IMR-90 (cell line): ENCODE measurements around the gene TBXAS1. TPM values are rescaled to one million over a fixed set of nuclear protein-coding genes. Genes with fewer than 3 reads are reported as not detected.
A peak's percentile ranks its signal among the peaks of the same experiment; 100 is the strongest.

Experiments
- ATAC-seq: fragments of 200-7000 bp; cut with Tn5 transposase; 2 replicates; pipeline ENCODE4 v1.9.1; 2020; ENCODE audit warnings: low read depth, mild to moderate bottlenecking, moderate library complexity
- BruUV-seq: library from RNA; stranded (reverse); fragments of 400-500 nt; replicated peaks from 2 replicates; lab custom pipeline; 2021; lab: Mats Ljungman, UMichigan
- CTCF ChIA-PET: fragments of 300-600 bp; formaldehyde crosslinking; extraction: SDS; loops from one replicate; lab custom pipeline; 2021; ENCODE audit warnings: antibody characterized with exemption; lab: Yijun Ruan, JAX
- POLR2A ChIA-PET: fragments of 300-600 bp; sonication (Branson Sonifier 250); formaldehyde crosslinking; loops from one replicate; lab custom pipeline; 2022; ENCODE audit warnings: antibody characterized with exemption; ENCODE audit not compliant: unreplicated experiment; lab: Charles Lee
- DNase-seq: peaks from one replicate; pipeline ENCODE4 v3.0.0; 2013
- H2AFZ ChIP-seq: replicated peaks from 2 replicates; pipeline ENCODE3; 2013; ENCODE audit warnings: low read length, mild to moderate bottlenecking; ENCODE audit not compliant: poor library complexity
- H2AK5ac ChIP-seq: 2 replicates; pipeline ENCODE4 v1.6.1; 2013; ENCODE audit warnings: low read depth, low read length, inconsistent platforms
- H2AK9ac ChIP-seq: replicated peaks from 2 replicates; pipeline ENCODE3; 2013; ENCODE audit warnings: mild to moderate bottlenecking, low read depth, low read length, moderate library complexity; ENCODE audit not compliant: poor library complexity
- H2BK120ac ChIP-seq: 2 replicates; pipeline ENCODE4 v1.6.1; 2013; ENCODE audit warnings: low read depth, low read length, inconsistent platforms
- H2BK15ac ChIP-seq: 3 replicates; pipeline ENCODE4 v1.6.1; 2013; ENCODE audit warnings: low read depth, low read length, inconsistent platforms
- H2BK20ac ChIP-seq: 2 replicates; pipeline ENCODE4 v1.6.1; 2013; ENCODE audit warnings: low read depth, mild to moderate bottlenecking, inconsistent platforms, low read length, moderate library complexity
- H2BK5ac ChIP-seq: 2 replicates; pipeline ENCODE4 v1.6.1; 2013; ENCODE audit warnings: mild to moderate bottlenecking, low read depth, low read length, inconsistent platforms; ENCODE audit not compliant: poor library complexity, severe bottlenecking
- H3K14ac ChIP-seq: replicated peaks from 2 replicates; pipeline ENCODE4 v1.6.1; 2013; ENCODE audit warnings: low read depth, low read length, inconsistent platforms
- H3K18ac ChIP-seq: 2 replicates; pipeline ENCODE4 v1.6.1; 2013; ENCODE audit warnings: low read depth, low read length, control low read depth
- H3K23ac ChIP-seq: 2 replicates; pipeline ENCODE4 v1.6.1; 2013; ENCODE audit warnings: low read depth, low read length, inconsistent platforms
- H3K27ac ChIP-seq: 2 replicates; pipeline ENCODE4 v1.5.1; 2013; ENCODE audit warnings: mild to moderate bottlenecking, control low read depth, low read length; ENCODE audit not compliant: insufficient read depth
- H3K27me3 ChIP-seq: 2 replicates; pipeline ENCODE4 v1.6.1; 2013; ENCODE audit warnings: low read length; ENCODE audit not compliant: control insufficient read depth, insufficient read depth
- H3K36me3 ChIP-seq: 2 replicates; pipeline ENCODE4 v1.6.1; 2013; ENCODE audit warnings: low read length, mixed read lengths; ENCODE audit not compliant: control insufficient read depth, insufficient read depth
- H3K4ac ChIP-seq: 2 replicates; pipeline ENCODE4 v1.6.1; 2013; ENCODE audit warnings: low read depth, low read length, inconsistent platforms
- H3K4me1 ChIP-seq: 2 replicates; pipeline ENCODE4 v1.6.1; 2013; ENCODE audit warnings: low read length, mixed read lengths; ENCODE audit not compliant: control insufficient read depth, insufficient read depth
- H3K4me2 ChIP-seq: 2 replicates; pipeline ENCODE4 v1.6.1; 2013; ENCODE audit warnings: low read depth, mild to moderate bottlenecking, control low read depth, low read length, moderate library complexity
- H3K4me3 ChIP-seq: 2 replicates; pipeline ENCODE4 v1.5.1; 2013; ENCODE audit warnings: low read depth, mild to moderate bottlenecking, control low read depth, low read length, moderate library complexity; ENCODE audit not compliant: insufficient read depth
- H3K56ac ChIP-seq: 2 replicates; pipeline ENCODE4 v1.6.1; 2013; ENCODE audit warnings: low read length, inconsistent platforms; ENCODE audit not compliant: insufficient read depth; ENCODE audit errors: extremely low read depth
- H3K79me1 ChIP-seq, 2 experiments: 2 replicates each; pipeline ENCODE4 v1.6.1; 2013; ENCODE audit warnings: low read length in 2 of 2, inconsistent platforms in 1 of 2, low read depth in 1 of 2
- H3K9ac ChIP-seq: 2 replicates; pipeline ENCODE4 v1.6.1; 2013; ENCODE audit warnings: low read depth, low read length, control low read depth
- H3K9me1 ChIP-seq: 2 replicates; pipeline ENCODE4 v1.6.1; 2013; ENCODE audit warnings: low read length, inconsistent platforms; ENCODE audit not compliant: insufficient read depth
- H3K9me3 ChIP-seq: 2 replicates; pipeline ENCODE4 v1.6.1; 2013; ENCODE audit warnings: low read length; ENCODE audit not compliant: control insufficient read depth, insufficient read depth
- H4K20me1 ChIP-seq: 2 replicates; pipeline ENCODE4 v1.6.1; 2013; ENCODE audit warnings: low read length, inconsistent platforms; ENCODE audit not compliant: insufficient read depth
- H4K5ac ChIP-seq: 2 replicates; pipeline ENCODE4 v1.6.1; 2013; ENCODE audit warnings: mild to moderate bottlenecking, low read depth, low read length, control low read depth
- H4K8ac ChIP-seq, 2 experiments: 2 replicates each; pipeline ENCODE4 v1.6.1; 2013; ENCODE audit warnings: low read depth in 2 of 2, low read length in 2 of 2, control low read depth in 1 of 2, inconsistent platforms in 1 of 2
- H4K91ac ChIP-seq: 2 replicates; pipeline ENCODE4 v1.6.1; 2013; ENCODE audit warnings: low read depth, low read length, inconsistent platforms; ENCODE audit not compliant: insufficient read depth
- BHLHE40 ChIP-seq: fragments of 150-350 bp; IDR thresholded peaks from 2 replicates; pipeline ENCODE4 v1.6.1; 2016; ENCODE audit warnings: mild to moderate bottlenecking, low read depth, low read length
- CEBPB ChIP-seq: IDR thresholded peaks from 2 replicates; pipeline ENCODE4 v1.6.1; 2012; ENCODE audit warnings: low read depth, low read length, improper control_type of control experiment
- CHD1 ChIP-seq: IDR thresholded peaks from 2 replicates; pipeline ENCODE4 v1.6.1; 2012; ENCODE audit warnings: low read depth, low read length, improper control_type of control experiment
- CTCF ChIP-seq: conservative IDR thresholded peaks from 2 replicates; pipeline ENCODE4 v1.5.1; 2012; ENCODE audit warnings: mild to moderate bottlenecking, low read depth, low read length, improper control_type of control experiment
- MAFK ChIP-seq: IDR thresholded peaks from 2 replicates; pipeline ENCODE4 v1.6.1; 2012; ENCODE audit warnings: low read depth, low read length, improper control_type of control experiment
- MAZ ChIP-seq: IDR thresholded peaks from 2 replicates; pipeline ENCODE4 v1.6.1; 2012; ENCODE audit warnings: low read depth, mild to moderate bottlenecking, low read length, improper control_type of control experiment, moderate library complexity, borderline replicate concordance
- MXI1 ChIP-seq: IDR thresholded peaks from 2 replicates; pipeline ENCODE4 v1.6.1; 2012; ENCODE audit warnings: low read depth, mild to moderate bottlenecking, low read length, moderate library complexity, borderline replicate concordance
- NFE2L2 ChIP-seq: fragments of 150-350 bp; IDR thresholded peaks from 2 replicates; pipeline ENCODE4 v1.6.1; 2016; ENCODE audit warnings: low read depth, mild to moderate bottlenecking, low read length
- POLR2A ChIP-seq: IDR thresholded peaks from 2 replicates; pipeline ENCODE4 v1.6.1; 2012; ENCODE audit warnings: mild to moderate bottlenecking, low read depth, low read length
- RAD21 ChIP-seq: IDR thresholded peaks from 2 replicates; pipeline ENCODE4 v1.6.1; 2012; ENCODE audit warnings: low read length, improper control_type of control experiment
- RFX5 ChIP-seq: IDR thresholded peaks from 2 replicates; pipeline ENCODE4 v1.8.0; 2012; ENCODE audit warnings: low read depth, mild to moderate bottlenecking, low read length, moderate library complexity
- SMC3 ChIP-seq: fragments of 150-350 bp; IDR thresholded peaks from 2 replicates; pipeline ENCODE4 v1.6.1; 2016; ENCODE audit warnings: low read depth, mild to moderate bottlenecking, antibody characterized with exemption, low read length, moderate library complexity
- USF2 ChIP-seq: fragments of 150-350 bp; IDR thresholded peaks from 2 replicates; pipeline ENCODE4 v1.6.1; 2017; ENCODE audit warnings: mild to moderate bottlenecking, antibody characterized with exemption, low read length, low read depth
- WGBS, 2 experiments: methylation state at CpG; one replicate each; pipeline versions ENCODE4 v1.1.5 to v1.1.7; 2013; ENCODE audit warnings: missing lambda C conversion rate in 2 of 2; ENCODE audit not compliant: insufficient read length in 1 of 2; ENCODE audit errors: extremely low coverage in 2 of 2; 5-methylcytosine and 5-hydroxymethylcytosine counted together
- dilution Hi-C: fragments of 300-500 bp; cut with HindIII; formaldehyde crosslinking; loops from one replicate; pipeline ENCODE4 v1.14.3; 2018; ENCODE audit warnings: low sequenced_read_pairs; ENCODE audit not compliant: unreplicated experiment
- in situ Hi-C: fragments of 300-500 bp; cut with MboI; formaldehyde crosslinking; loops from 3 replicates; pipeline ENCODE4 v1.14.3; 2019; ENCODE audit warnings: low sequenced_read_pairs, inconsistent platforms, mixed read lengths
- intact Hi-C: fragments of 100-400 bp; cut with micrococcal nuclease; formaldehyde crosslinking; loops from 2 replicates; pipeline ENCODE4 v1.10.0; 2022
- polyA plus RNA-seq, 3 experiments: library from polyadenylated mRNA; depleted of rRNA; stranded (reverse); fragments of >200 nt; gene quantifications; 2 replicates each; pipeline ENCODE4 v1.2.3, GENCODE V29; 2012; ENCODE audit warnings: low replicate concordance in 1 of 3
- total RNA-seq: library from RNA; depleted of rRNA; stranded (reverse); fragments of >200 nt; gene quantifications from 2 replicates; pipeline ENCODE4 v1.2.3, GENCODE V29; 2012
- TF ChIP-seq, protein P1 (sequence below): fragments of 150-350 bp; IDR thresholded peaks from 2 replicates; pipeline ENCODE4 v1.6.1; 2016; ENCODE audit warnings: low read depth, mild to moderate bottlenecking, low read length, moderate library complexity, borderline replicate concordance

TBXAS1 gene
- total and polyA plus RNA-seq, 2 of the 4 experiments (the other 2 are of a cell fraction): 5.9 to 10.8 TPM

- no peak for TF ChIP-seq BHLHE40
- TF ChIP-seq, protein P1, sequence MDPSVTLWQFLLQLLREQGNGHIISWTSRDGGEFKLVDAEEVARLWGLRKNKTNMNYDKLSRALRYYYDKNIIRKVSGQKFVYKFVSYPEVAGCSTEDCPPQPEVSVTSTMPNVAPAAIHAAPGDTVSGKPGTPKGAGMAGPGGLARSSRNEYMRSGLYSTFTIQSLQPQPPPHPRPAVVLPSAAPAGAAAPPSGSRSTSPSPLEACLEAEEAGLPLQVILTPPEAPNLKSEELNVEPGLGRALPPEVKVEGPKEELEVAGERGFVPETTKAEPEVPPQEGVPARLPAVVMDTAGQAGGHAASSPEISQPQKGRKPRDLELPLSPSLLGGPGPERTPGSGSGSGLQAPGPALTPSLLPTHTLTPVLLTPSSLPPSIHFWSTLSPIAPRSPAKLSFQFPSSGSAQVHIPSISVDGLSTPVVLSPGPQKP: no peak
- TF ChIP-seq USF2: no peak
- no peak for TF ChIP-seq POLR2A
- no peak for TF ChIP-seq CTCF
- no peak for TF ChIP-seq RFX5
- TF ChIP-seq MXI1: no peak
- TF ChIP-seq SMC3: no peak
- TF ChIP-seq NFE2L2: no peak
- no peak for TF ChIP-seq RAD21
- no peak for TF ChIP-seq MAZ
- no peak for TF ChIP-seq CHD1
- no peak for TF ChIP-seq CEBPB
- no peak for TF ChIP-seq MAFK
- no peak overlapping the region for H2BK5ac ChIP-seq
- POLR2A ChIA-PET: no interaction called here
- no peak for ATAC-seq
- no peaks in the 10 kb centered on the region for H3K27me3 ChIP-seq
- H3K56ac ChIP-seq: no peak overlapping the region
- H3K4ac ChIP-seq: peak overlapping the region; percentile 16; the same call in 1 of the 2 replicates
- H4K5ac ChIP-seq: no peak overlapping the region; the same call in 1 of the 2 replicates
- BruUV-seq: no TSS peak
- no peak overlapping the region for H3K4me2 ChIP-seq
- no peak overlapping the region for H3K27ac ChIP-seq
- peaks cover 6% of the 10 kb centered on the region; the same call in 1 of the 2 replicates for H3K9me3 ChIP-seq
- dilution Hi-C loops (no loop called here), in situ Hi-C loops (no loop called here), intact Hi-C loops (no loop called here)
- DNase-seq: no peak
- 0 out of 2 replicates have a peak, but pooled peaks cover 6% of the 10 kb centered on the region for H3K9me1 ChIP-seq
- no peak overlapping the region for H3K14ac ChIP-seq
- H2AFZ ChIP-seq: no peak overlapping the region
- H3K9ac ChIP-seq: no peak overlapping the region
- no peaks in the 10 kb centered on the region for H3K36me3 ChIP-seq
- no peaks in the 10 kb centered on the region for H4K20me1 ChIP-seq
- no peak overlapping the region for H2AK9ac ChIP-seq
- CTCF ChIA-PET: no interaction called here
- H2BK120ac ChIP-seq: peak overlapping the region; percentile 1; the same call in 1 of the 2 replicates
- no peaks in the 10 kb centered on the region; a peak in 1 of 4 replicates for H3K79me1 ChIP-seq
- no peak overlapping the region for H3K18ac ChIP-seq
- no peak overlapping the region for H4K8ac ChIP-seq
- peak overlapping the region; percentile 37; the same call in 1 of the 2 replicates for H2AK5ac ChIP-seq
- no peak overlapping the region for H2BK15ac ChIP-seq
- WGBS, 2 experiments: 80% methylated on average over 1 of the region's 3 CpGs; no CpG with 5 or more reads in 1 of the 2 experiments
- H3K23ac ChIP-seq: no peak overlapping the region
- no peak overlapping the region; the same call in 1 of the 2 replicates for H4K91ac ChIP-seq
- no peak overlapping the region for H3K4me3 ChIP-seq
- no peak overlapping the region for H2BK20ac ChIP-seq
- peaks cover 13% of the 10 kb centered on the region for H3K4me1 ChIP-seq
These were observed 21.8 kb downstream of the TBXAS1 start for GRCh38 chr7:139850906-139851305.
